K562 (cell line): ENCODE results near the gene GTF2H2C_2.
"Not testable (repeated sequence)": the region's sequence is repeated elsewhere in the genome, so short reads cannot be mapped to it uniquely, and the experiment has no call there.

ENCODE experiments used
- ATAC-seq: fragments of 200-7000 bp; cut with Tn5 transposase; 3 replicates; pipeline ENCODE4 v1.9.1; 2020; ENCODE audit warnings: moderate library complexity
- BruUV-seq: library from RNA; stranded (reverse); fragments of 400-500 nt; replicated peaks from 2 replicates; lab custom pipeline; 2021; lab: Mats Ljungman, UMichigan
- CTCF ChIA-PET: fragments of 300-600 bp; formaldehyde crosslinking; extraction: SDS; loops from one replicate; lab custom pipeline; 2021; ENCODE audit warnings: low intra/inter-chr PET ratio; lab: Yijun Ruan, JAX
- POLR2A ChIA-PET: fragments of 300-600, 350-650 bp; sonication (Branson Sonifier 250); formaldehyde crosslinking; extraction: SDS; loops from one replicate; lab custom pipeline; 2021; ENCODE audit warnings: antibody characterized with exemption, inconsistent platforms; lab: Yijun Ruan, JAX
- DNase-seq, 4 experiments: peaks; one replicate each; pipeline versions ENCODE4 v3.0.0 to v3.0.0-alpha.2; 2011 to 2018; ENCODE audit warnings: low spot score in 3 of 4, mixed read lengths in 3 of 4; ENCODE audit errors: extremely low read depth in 1 of 4
- FAIRE-seq: peaks from 2 replicates; lab custom pipeline; 2011; peaks lifted over from hg19 to GRCh38; lab: Jason Lieb, UNC
- H2AFZ ChIP-seq: 2 replicates; pipeline ENCODE4 v1.6.0; 2011; ENCODE audit warnings: low read depth, low read length, control low read depth, inconsistent platforms
- H3K27ac ChIP-seq: fragments of 200-600 bp; 3 replicates; pipeline ENCODE4 v1.8.0; 2011; ENCODE audit warnings: low read depth, mild to moderate bottlenecking, control low read depth, inconsistent platforms, low read length, moderate library complexity, mixed read lengths; ENCODE audit errors: extremely low read depth
- H3K27me3 ChIP-seq, 2 experiments: fragments of 300-600 bp in 1 of 2; 2 replicates in 1 of 2; 3 replicates in 1 of 2; pipeline versions ENCODE4 v1.6.0 to v1.8.0; 2011; ENCODE audit warnings: inconsistent platforms in 2 of 2, low read length in 2 of 2, mild to moderate bottlenecking in 1 of 2, mixed read lengths in 1 of 2, moderate library complexity in 1 of 2; ENCODE audit not compliant: control insufficient read depth in 2 of 2, insufficient read depth in 2 of 2
- H3K36me3 ChIP-seq: fragments of 300-600 bp; 3 replicates; pipeline ENCODE4 v1.8.0; 2011; ENCODE audit warnings: mild to moderate bottlenecking, low read length, inconsistent platforms; ENCODE audit not compliant: control insufficient read depth, insufficient read depth
- H3K4me1 ChIP-seq, 2 experiments: fragments of 200-600 bp in 1 of 2; replicated peaks in 1 of 2; 2 replicates in 1 of 2; 3 replicates in 1 of 2; pipeline versions ENCODE4 v1.5.1 to v1.8.0; 2011; ENCODE audit warnings: inconsistent platforms in 2 of 2, low read length in 2 of 2, mild to moderate bottlenecking in 1 of 2, mixed read lengths in 1 of 2, moderate library complexity in 1 of 2; ENCODE audit not compliant: control insufficient read depth in 2 of 2, insufficient read depth in 2 of 2
- H3K4me2 ChIP-seq: 2 replicates; pipeline ENCODE4 v1.6.1; 2011; ENCODE audit warnings: low read length, control low read depth, inconsistent platforms, mixed read lengths; ENCODE audit not compliant: insufficient read depth
- H3K4me3 ChIP-seq: fragments of 200-600 bp; sonication (generic), shearing (Covaris generic); 2 replicates; pipeline ENCODE4 v1.5.1; 2016; ENCODE audit warnings: control low read depth, inconsistent platforms
- H3K79me2 ChIP-seq: fragments of 200-600 bp; 3 replicates; pipeline ENCODE4 v1.8.0; 2011; ENCODE audit warnings: low read length, inconsistent platforms; ENCODE audit not compliant: control insufficient read depth, insufficient read depth
- H3K9ac ChIP-seq, 2 experiments: 2 replicates each; pipeline versions ENCODE4 v1.6.0 to v1.6.1; 2011; ENCODE audit warnings: low read depth in 2 of 2, low read length in 2 of 2, control low read depth in 1 of 2, inconsistent platforms in 1 of 2, mild to moderate bottlenecking in 1 of 2, mixed read lengths in 1 of 2; ENCODE audit not compliant: insufficient read depth in 1 of 2
- H3K9me1 ChIP-seq: one replicate; pipeline ENCODE4 v1.6.0; 2011; ENCODE audit warnings: inconsistent platforms, mild to moderate bottlenecking, low read length, moderate library complexity; ENCODE audit not compliant: control insufficient read depth, insufficient read depth
- H3K9me3 ChIP-seq: replicated peaks from 2 replicates; pipeline ENCODE4 v1.5.1; 2011; ENCODE audit warnings: low read depth, low read length, inconsistent platforms; ENCODE audit not compliant: control insufficient read depth, insufficient read depth
- H4K20me1 ChIP-seq: replicated peaks from 2 replicates; pipeline ENCODE4 v1.6.1; 2011; ENCODE audit warnings: low read length, inconsistent platforms, mixed read lengths; ENCODE audit not compliant: control insufficient read depth, insufficient read depth
- WGBS: fragments of 100-300 bp; shearing (Covaris generic); methylation state at CpG from one replicate; pipeline ENCODE4 v1.1.6; 2016; ENCODE audit warnings: low coverage, mixed read lengths; ENCODE audit not compliant: insufficient coverage; ENCODE audit errors: missing lambda C conversion rate; 5-methylcytosine and 5-hydroxymethylcytosine counted together
- in situ Hi-C: fragments of 300-500 bp; cut with MboI; formaldehyde crosslinking; loops from 4 replicates; pipeline ENCODE4 v1.15.0; 2018; ENCODE audit warnings: inconsistent platforms, mixed read lengths
- intact Hi-C: fragments of 100-400 bp; cut with micrococcal nuclease; formaldehyde crosslinking; loops from 2 replicates; pipeline ENCODE4 v1.14.2; 2022

GTF2H2C_2 gene

GRCh38 chr5:70451249-70451984 is 36.2 kb downstream of the GTF2H2C_2 start:
- H3K4me3 ChIP-seq, FAIRE-seq, H3K9me3 ChIP-seq, H2AFZ ChIP-seq, H3K36me3 ChIP-seq, intact Hi-C loops, H3K4me2 ChIP-seq, H3K27ac ChIP-seq, H3K79me2 ChIP-seq, in situ Hi-C loops, H3K4me1 ChIP-seq, H3K9ac ChIP-seq, BruUV-seq, H3K27me3 ChIP-seq, CTCF ChIA-PET, ATAC-seq, H3K9me1 ChIP-seq, POLR2A ChIA-PET, DNase-seq, H4K20me1 ChIP-seq: not testable (repeated sequence)
- WGBS = no CpG with 5 or more reads among the region's 7 CpGs

- H3K4me3 ChIP-seq, ATAC-seq, in situ Hi-C loops, DNase-seq, H4K20me1 ChIP-seq, H3K36me3 ChIP-seq, H3K9ac ChIP-seq, H3K9me1 ChIP-seq, H2AFZ ChIP-seq, H3K4me2 ChIP-seq, H3K27ac ChIP-seq, H3K9me3 ChIP-seq, BruUV-seq, FAIRE-seq, CTCF ChIA-PET, H3K79me2 ChIP-seq, POLR2A ChIA-PET, H3K27me3 ChIP-seq, H3K4me1 ChIP-seq, intact Hi-C loops: not testable (repeated sequence)
- WGBS = no CpG with 5 or more reads among the region's 6 CpGs
Observed at GRCh38 chr5:70457093-70457492, 41.9 kb downstream of the GTF2H2C_2 start.

- 73% methylated on average over 2 of the region's 13 CpGs for WGBS
- FAIRE-seq, DNase-seq, H2AFZ ChIP-seq, CTCF ChIA-PET, H3K9me1 ChIP-seq, H3K9ac ChIP-seq, H3K79me2 ChIP-seq, intact Hi-C loops, H3K27me3 ChIP-seq, BruUV-seq, H3K9me3 ChIP-seq, H3K4me2 ChIP-seq, H3K4me1 ChIP-seq, H3K27ac ChIP-seq, H3K4me3 ChIP-seq, H3K36me3 ChIP-seq, in situ Hi-C loops, H4K20me1 ChIP-seq, ATAC-seq, POLR2A ChIA-PET: not testable (repeated sequence)
Observed at GRCh38 chr5:70459188-70459587, 44.0 kb downstream of the GTF2H2C_2 start.

GRCh38 chr5:70461984-70462383 is 46.8 kb downstream of the GTF2H2C_2 start:
- FAIRE-seq, H3K27me3 ChIP-seq, BruUV-seq, ATAC-seq, H3K4me2 ChIP-seq, H3K36me3 ChIP-seq, H3K9me3 ChIP-seq, H3K4me3 ChIP-seq, H3K79me2 ChIP-seq, H3K27ac ChIP-seq, intact Hi-C loops, H3K4me1 ChIP-seq, DNase-seq, H3K9ac ChIP-seq, POLR2A ChIA-PET, H4K20me1 ChIP-seq, H3K9me1 ChIP-seq, H2AFZ ChIP-seq, CTCF ChIA-PET: not testable (repeated sequence)
- WGBS = no CpG with 5 or more reads among the region's 6 CpGs
- in situ Hi-C loops = loop anchor here (5.0 kb wide), 1 partner anchor 550 kb away; no protein-coding TSS in a partner anchor
